GM19452 (cell line): Measurements from ENCODE around the gene DNASE1L1.

ENCODE experiments used
- ATAC-seq: cut with Tn5 transposase; IDR thresholded peaks from one replicate; pipeline ENCODE4 v1.9.1; 2021; ENCODE audit not compliant: unreplicated experiment

Gene DNASE1L1

GRCh38 chrX:154354013-154354412 is 55.0 kb downstream of the DNASE1L1 start:
- ATAC-seq: no peak

GRCh38 chrX:154353172-154353843 is 55.7 kb downstream of the DNASE1L1 start:
- ATAC-seq: no peak

- no peak for ATAC-seq
These were observed 56.6 kb downstream of the DNASE1L1 start for GRCh38 chrX:154352466-154352865.

GRCh38 chrX:154352012-154352401 is 57.0 kb downstream of the DNASE1L1 start:
- no peak for ATAC-seq
